ENCODE results near the gene COL5A2.

DNA sequence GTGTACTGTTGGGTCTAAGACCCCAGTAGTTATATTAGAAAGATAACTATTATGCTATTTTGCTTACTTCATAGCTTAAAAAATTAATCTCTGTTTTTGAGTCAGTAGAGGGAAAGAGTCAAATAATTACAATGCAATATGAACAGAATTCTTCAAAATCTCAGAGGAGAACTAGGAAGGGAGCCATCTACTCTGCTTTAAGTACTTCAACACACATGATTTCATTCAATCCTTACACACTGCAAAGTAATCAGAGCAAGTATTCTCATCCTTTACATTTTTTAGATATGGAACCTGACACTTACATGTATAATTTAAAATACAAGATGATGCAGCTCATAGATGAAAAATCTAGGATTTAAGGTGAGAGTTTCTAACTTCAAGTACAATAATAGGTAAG is 27.7 kb downstream of the COL5A2 start:
- TF ChIP-seq CTCF (IDR thresholded peaks at IDR 0.05; ENCODE audit: low read depth, low read length) (no peak), EZH2phosphoT487 (IDR thresholded peaks at IDR 0.05; ENCODE audit: low read depth) (no peak)
